ENCODE results near the gene RETREG1.
"Not testable (repeated sequence)": the region's sequence is repeated elsewhere in the genome, so short reads cannot be mapped to it uniquely, and the experiment has no call there.

Gene RETREG1

GRCh38 chr5:16617274-16617968 is 624 bp upstream of the RETREG1 start:
- FAIRE-seq (no peak), DNase-seq (ENCODE audit: low spot score) (no peak)

GRCh38 chr5:16615741-16616535 is 859 bp downstream of the RETREG1 start:
- FAIRE-seq: no peak
- no peak for DNase-seq (ENCODE audit: low spot score)

DNA sequence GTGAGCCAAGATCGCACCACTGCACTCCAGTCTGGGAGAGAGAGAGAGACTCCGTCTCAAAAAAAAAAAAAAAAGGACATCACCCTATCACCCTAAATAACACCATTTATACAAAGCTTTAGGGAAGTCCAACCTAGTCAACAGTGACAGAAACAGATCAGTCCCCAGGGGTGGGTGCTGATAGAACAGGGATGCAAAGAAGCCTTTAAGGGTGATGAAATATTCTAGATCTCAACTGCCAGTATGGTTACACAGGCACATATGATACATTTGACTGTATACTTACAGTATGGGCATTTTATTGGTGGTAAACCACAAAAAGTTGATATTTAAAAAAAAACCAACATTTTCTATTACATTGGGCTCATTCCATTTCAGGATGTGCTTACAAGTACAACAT is 4.8 kb downstream of the RETREG1 start:
- no peak for DNase-seq (ENCODE audit: low spot score)
- no peak for FAIRE-seq

DNA sequence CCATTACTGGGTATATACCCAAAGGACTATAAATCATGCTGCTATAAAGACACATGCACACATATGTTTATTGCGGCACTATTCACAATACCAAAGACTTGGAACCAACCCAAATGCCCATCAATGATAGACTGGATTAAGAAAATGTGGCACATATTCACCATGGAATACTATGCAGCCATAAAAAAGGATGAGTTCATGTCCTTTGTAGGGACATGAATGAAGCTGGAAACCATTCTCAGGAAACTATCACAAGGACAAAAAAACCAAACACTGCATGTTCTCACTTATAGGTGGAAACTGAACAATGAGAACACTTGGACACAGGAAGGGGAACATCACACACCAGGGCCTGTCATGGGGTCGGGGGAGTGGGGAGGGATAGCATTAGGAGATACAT is 5.9 kb downstream of the RETREG1 start:
- not testable (repeated sequence) for DNase-seq (ENCODE audit: low spot score); FAIRE-seq

DNA sequence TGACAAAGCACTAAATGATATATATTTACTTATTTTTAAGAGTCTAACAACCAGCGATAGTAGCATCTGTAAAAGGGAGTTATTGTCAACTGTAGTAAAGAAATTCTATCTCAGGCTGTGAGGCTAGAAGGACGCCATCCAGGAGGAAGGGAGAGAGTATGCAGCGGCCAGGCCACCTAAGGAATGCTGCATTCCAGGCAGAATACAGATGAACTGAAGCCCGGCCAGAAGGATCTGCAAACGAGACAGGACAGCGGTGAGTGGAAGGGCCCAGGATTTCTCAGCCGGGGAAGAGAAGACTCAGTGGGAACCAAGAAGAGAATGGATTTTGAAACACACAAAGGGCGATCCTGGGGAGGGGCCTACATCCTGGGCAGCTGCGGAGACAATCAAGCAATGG is 7.4 kb downstream of the RETREG1 start:
- FAIRE-seq: no peak
- no peak for DNase-seq (ENCODE audit: low spot score)

- FAIRE-seq: no peak
- no peak for DNase-seq (ENCODE audit: low spot score)
These were observed 10.2 kb downstream of the RETREG1 start for GRCh38 chr5:16606628-16607027.

GRCh38 chr5:16603701-16604100 is 13.1 kb downstream of the RETREG1 start:
- FAIRE-seq (no peak), DNase-seq (ENCODE audit: low spot score) (no peak)

- no peak for FAIRE-seq
- DNase-seq (ENCODE audit: low spot score): no peak
These were observed 13.5 kb downstream of the RETREG1 start for GRCh38 chr5:16603295-16603694.

GRCh38 chr5:16602182-16602581 is 14.6 kb downstream of the RETREG1 start:
- DNase-seq (ENCODE audit: low spot score): no peak
- FAIRE-seq: no peak

GRCh38 chr5:16600946-16601345 is 15.9 kb downstream of the RETREG1 start:
- DNase-seq (ENCODE audit: low spot score) (no peak), FAIRE-seq (no peak)

GRCh38 chr5:16600397-16600796 is 16.4 kb downstream of the RETREG1 start:
- DNase-seq (ENCODE audit: low spot score) (no peak), FAIRE-seq (no peak)

DNA sequence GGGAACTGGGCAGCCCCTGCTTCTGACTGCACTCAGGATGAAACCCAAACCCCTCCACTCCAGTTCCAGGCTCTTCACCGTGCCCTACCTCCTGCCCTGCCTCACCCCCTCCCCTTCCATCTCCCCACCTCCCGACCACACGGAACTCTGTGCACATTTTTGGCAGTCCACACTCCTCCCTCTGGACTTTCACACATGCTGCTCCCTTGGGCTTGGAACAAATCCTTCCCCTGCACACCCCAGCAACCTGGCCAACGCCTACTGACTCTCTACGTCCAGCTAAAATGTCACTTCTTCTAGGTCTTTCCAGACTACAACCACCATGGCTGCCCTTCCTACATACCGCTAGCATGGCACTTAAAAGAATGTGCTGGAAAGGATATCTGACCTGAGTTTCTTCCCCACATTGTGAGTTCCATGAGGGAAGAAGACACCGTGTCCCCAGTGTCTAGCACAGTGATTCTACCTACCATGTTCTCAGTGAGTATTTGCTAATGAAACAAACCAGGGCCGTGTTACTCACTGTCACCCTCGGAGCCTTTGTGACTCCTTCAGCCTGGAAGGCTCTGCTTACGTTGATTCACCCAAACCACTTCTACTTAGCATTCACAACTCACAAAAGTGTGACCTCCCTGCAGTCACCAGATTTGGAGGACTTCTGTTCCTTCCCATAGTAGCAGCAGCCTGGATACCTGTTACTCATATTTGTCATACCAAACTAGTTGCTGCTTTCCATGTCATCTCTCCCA is 18.7 kb downstream of the RETREG1 start:
- DNase-seq (ENCODE audit: low spot score): no peak
- FAIRE-seq: peak; percentile 75

- no peak for FAIRE-seq
- no peak for DNase-seq (ENCODE audit: low spot score)
These were observed 20.2 kb downstream of the RETREG1 start for GRCh38 chr5:16596581-16596940.

- FAIRE-seq (no peak), DNase-seq (ENCODE audit: low spot score) (no peak)
These were observed 20.8 kb downstream of the RETREG1 start for GRCh38 chr5:16595881-16596580.

DNA sequence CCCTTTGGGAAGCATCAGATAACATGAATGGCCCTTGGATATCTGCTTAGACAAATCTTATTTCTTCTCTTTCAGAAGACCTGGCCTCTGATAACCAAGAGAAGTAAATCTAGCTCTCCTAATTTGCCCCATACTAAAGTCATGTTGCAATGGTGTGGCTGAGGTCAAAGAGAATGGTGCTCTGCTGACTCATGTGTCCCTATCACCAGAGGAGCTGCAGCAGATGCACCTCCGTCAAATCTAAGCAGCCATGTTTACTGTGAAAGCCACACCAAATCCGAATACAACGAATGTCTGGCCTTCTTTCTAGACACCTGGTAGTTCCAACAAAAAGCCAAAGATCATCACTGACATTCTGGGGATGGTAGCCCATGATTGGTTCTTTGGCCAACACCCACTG is 23.2 kb downstream of the RETREG1 start:
- FAIRE-seq (no peak), DNase-seq (ENCODE audit: low spot score) (no peak)

DNA sequence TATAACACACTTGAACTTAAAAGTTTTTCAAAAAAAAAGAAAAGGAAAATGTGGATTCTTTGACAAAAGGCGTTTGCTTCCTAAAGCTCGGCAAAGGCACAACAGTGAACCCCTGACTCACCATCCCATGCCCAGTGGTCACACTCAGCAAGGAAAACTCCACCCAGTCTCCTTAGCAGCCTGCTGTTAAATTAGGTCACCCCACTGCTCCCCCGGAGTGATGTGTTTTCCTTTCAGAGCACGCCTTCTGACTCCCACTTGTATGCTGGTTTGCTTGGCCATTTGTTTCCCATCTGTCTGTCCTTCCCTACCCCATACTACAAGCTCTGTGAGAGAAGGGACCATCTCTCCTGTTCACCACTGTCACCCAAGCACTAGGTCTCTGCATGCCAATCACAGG is 23.8 kb downstream of the RETREG1 start:
- DNase-seq (ENCODE audit: low spot score) (no peak), FAIRE-seq (no peak)

GRCh38 chr5:16592255-16592654 is 24.5 kb downstream of the RETREG1 start:
- no peak for DNase-seq (ENCODE audit: low spot score)
- FAIRE-seq: no peak

GRCh38 chr5:16590685-16591084 is 26.1 kb downstream of the RETREG1 start:
- FAIRE-seq (peak; percentile 44), DNase-seq (ENCODE audit: low spot score) (no peak)

DNA sequence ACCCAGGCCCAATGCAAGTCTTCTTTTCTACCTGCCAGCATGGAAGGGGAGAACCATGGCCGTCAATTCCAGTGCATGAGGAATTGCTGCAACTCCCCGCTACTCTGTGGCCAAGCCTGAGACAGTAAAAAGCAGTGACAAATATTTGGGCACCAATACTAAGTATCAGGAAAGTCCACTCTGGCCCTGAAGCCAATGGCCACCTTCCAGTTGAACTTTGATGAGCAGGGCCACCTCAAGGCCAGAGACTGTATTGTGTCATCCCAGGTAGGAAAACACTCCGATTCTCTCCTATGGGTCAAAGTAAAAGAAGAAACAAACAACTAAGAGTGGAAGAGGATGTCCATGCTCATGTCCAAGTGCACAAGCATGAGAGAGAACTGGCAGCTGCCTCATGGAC is 27.1 kb downstream of the RETREG1 start:
- no peak for FAIRE-seq
- DNase-seq (ENCODE audit: low spot score): no peak

DNA sequence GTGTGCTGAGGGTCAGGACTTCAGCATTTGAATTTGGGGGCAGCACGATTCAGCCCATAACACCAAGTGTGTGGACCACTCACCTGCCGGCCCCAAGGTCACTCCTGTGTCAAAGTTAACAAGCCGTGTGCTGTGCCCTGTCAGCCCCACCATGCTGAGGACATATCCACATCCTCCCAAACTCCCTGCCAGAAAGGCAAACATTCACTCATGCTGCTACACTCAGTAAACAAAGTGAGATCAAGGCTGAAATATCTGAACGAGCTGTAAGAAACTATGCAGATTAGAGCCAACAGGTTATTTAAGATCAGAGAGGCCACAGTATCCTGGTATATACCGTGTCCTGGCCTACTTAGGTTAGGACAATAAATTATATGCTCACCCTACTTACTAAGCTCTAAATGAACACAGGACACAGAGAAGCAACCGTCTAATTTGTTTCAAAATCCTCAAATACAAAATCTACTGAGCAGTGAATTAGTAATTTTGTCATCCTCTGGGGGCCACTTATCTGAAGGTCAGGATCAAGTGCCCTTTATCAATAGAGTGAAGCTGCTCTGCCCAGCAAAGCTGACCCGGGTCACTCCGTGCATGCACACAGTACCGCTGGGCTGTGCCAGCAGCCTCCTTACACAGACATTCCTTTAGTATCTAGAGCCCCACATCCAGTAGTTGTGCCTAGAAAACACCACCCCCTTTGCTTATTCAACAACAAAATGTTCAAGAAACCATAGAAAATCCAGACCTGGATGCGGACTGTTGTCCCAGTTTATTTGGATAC is 28.2 kb downstream of the RETREG1 start:
- DNase-seq (ENCODE audit: low spot score) (no peak), FAIRE-seq (peak; percentile 46)

DNA sequence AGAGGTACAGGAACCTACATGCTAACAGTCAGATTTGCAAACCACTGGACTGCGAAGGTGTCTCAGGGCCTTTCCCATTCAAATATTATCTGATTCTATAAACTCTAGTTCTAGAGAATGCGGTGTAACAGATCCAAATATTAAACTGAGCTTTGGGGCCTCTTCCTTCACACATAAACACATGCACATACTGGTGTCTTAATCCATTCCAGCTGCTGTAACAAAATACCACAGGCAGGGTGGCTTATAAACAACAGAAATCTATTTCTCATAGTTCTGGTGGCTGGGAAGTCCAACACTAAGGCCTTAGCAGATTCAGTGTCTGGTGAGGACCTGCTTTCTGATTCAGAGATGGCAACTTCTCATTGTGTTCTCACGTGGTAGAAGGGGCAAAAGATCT is 30.2 kb downstream of the RETREG1 start:
- FAIRE-seq (no peak), DNase-seq (ENCODE audit: low spot score) (no peak)
